Activated CD8-positive, alpha-beta memory T cell treated with anti-CD3 and anti-CD28 coated beads, Interleukin-2, amount 10 ng/mL, durations not matched to agents 7 days and 5 days (primary cell): ENCODE results near the gene ENGASE. TPM values are rescaled to one million over a fixed set of nuclear protein-coding genes. Genes with fewer than 3 reads are reported as not detected.

Experiments used
- ATAC-seq: fragments of 150-1000 bp; cut with Tn5 transposase; one replicate; pipeline ENCODE4 v1.10.0; 2021; ENCODE audit warnings: moderate library complexity
- CTCF ChIA-PET: fragments of 350-600 bp; sonication (Branson Sonifier 250); formaldehyde crosslinking; loops from one replicate; lab custom pipeline; 2021; ENCODE audit warnings: antibody characterized with exemption; lab: Charles Lee
- DNase-seq: peaks from one replicate; pipeline ENCODE4 v3.0.0-alpha.2; 2020
- H3K27ac Mint-ChIP-seq: one replicate; pipeline ENCODE4 v1.8.0; 2021; ENCODE audit warnings: mild to moderate bottlenecking, mixed read lengths
- H3K27me3 Mint-ChIP-seq: one replicate; pipeline ENCODE4 v1.8.0; 2021; ENCODE audit warnings: mixed read lengths
- H3K36me3 Mint-ChIP-seq: one replicate; pipeline ENCODE4 v1.8.0; 2021; ENCODE audit warnings: mild to moderate bottlenecking, mixed read lengths
- H3K4me1 Mint-ChIP-seq: one replicate; pipeline ENCODE4 v1.8.0; 2021; ENCODE audit warnings: mixed read lengths
- H3K4me3 Mint-ChIP-seq: one replicate; pipeline ENCODE4 v1.8.0; 2021; ENCODE audit warnings: mild to moderate bottlenecking, moderate library complexity, mixed read lengths
- H3K9me3 Mint-ChIP-seq: one replicate; pipeline ENCODE4 v1.8.0; 2022; ENCODE audit warnings: low read depth, mixed read lengths
- total RNA-seq, 2 experiments: library from RNA; stranded (reverse); gene quantifications; one replicate each; pipeline ENCODE4 v1.2.3, GENCODE V29; 2021

ENGASE gene
- total RNA-seq, 2 experiments from 2014 or later: 42.9 to 45.7 TPM

DNA sequence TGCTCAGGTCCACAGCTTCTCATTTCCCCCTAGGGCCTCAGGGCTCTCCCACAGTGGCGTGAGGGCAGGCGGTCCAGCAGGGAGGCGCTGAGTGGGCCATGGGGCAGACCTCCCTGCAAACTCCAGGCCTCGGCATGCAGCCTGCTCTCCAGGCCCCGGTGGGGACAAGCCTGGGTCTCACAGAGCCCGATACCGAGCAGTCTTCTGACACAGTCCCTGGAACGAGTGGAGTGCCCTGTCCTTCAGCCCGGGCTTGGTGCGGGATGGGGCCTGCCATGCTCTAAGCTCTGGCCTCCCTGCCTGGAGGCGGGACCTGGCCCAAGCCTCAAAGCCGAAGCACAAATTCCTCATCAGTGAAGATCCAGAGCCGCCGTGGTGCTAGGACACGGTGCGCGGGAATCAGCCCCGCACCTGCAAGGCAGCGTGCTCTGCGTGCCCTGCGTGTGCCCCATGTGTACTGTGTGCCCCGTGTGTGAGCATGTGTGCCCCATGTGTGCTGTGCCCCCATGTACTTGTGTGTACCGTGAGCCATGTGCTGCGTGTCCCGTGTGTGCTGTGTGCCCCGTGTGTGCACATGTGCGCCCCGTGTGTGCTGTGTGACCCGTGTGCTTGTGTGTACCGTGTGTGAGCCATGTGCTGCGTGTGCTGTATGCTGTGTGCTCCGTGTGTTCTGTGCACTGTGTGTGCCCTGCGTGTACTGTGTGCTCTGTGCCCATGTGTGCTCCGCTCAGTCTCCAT is 56.1 kb downstream of the ENGASE start:
- CTCF ChIA-PET: no interaction called here
- no peaks in the 10 kb centered on the region for H3K9me3 Mint-ChIP-seq
- ATAC-seq (no peak), DNase-seq (no peak)
- H3K36me3 Mint-ChIP-seq: no peaks in the 10 kb centered on the region
- no peak overlapping the region for H3K4me3 Mint-ChIP-seq
- H3K27ac Mint-ChIP-seq: no peak overlapping the region
- H3K27me3 Mint-ChIP-seq: no peaks in the 10 kb centered on the region
- H3K4me1 Mint-ChIP-seq: no peaks in the 10 kb centered on the region

DNA sequence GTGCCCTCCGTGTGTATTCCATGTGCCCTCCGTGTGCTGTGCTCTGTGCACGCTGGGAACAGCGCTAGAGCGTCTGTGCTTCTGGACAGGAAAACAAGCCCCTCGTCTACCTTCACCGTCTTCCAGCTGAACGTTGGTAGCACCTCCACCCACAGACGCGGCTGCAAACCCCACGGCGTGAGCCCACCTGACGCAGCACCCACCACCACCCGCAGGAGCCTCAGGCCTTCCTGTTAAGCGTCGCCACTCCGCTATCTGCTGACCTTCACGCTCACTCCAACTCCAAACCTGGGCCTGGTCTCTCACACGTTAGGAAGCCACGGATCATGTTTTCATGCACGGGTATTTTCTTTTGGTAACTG is 56.6 kb downstream of the ENGASE start:
- ATAC-seq (no peak), DNase-seq (no peak)
- H3K36me3 Mint-ChIP-seq: no peaks in the 10 kb centered on the region
- H3K27me3 Mint-ChIP-seq: no peaks in the 10 kb centered on the region
- no peaks in the 10 kb centered on the region for H3K9me3 Mint-ChIP-seq
- H3K27ac Mint-ChIP-seq: no peak overlapping the region
- no peaks in the 10 kb centered on the region for H3K4me1 Mint-ChIP-seq
- CTCF ChIA-PET: no interaction called here
- no peak overlapping the region for H3K4me3 Mint-ChIP-seq

DNA sequence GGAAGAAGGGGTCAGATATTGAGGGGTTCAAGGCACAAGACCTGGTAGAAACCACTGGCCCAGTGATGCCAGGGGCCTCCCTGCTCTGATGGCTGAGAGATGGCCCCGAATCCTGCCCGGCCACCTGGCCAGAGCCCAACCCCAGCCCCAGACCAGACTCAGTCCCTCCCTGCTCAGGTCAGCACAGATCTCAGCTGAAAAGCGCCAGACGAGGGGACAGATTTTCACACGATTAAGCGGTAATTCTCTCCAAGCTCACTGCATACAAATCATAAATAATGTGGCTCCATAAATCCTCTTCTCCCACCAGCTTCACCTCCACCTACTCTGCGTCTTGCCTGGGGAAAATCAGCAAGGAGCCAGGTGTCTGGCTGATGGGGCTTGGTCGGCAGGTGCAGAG is 57.1 kb downstream of the ENGASE start:
- ATAC-seq: no peak
- no peaks in the 10 kb centered on the region for H3K36me3 Mint-ChIP-seq
- CTCF ChIA-PET: no interaction called here

DNA sequence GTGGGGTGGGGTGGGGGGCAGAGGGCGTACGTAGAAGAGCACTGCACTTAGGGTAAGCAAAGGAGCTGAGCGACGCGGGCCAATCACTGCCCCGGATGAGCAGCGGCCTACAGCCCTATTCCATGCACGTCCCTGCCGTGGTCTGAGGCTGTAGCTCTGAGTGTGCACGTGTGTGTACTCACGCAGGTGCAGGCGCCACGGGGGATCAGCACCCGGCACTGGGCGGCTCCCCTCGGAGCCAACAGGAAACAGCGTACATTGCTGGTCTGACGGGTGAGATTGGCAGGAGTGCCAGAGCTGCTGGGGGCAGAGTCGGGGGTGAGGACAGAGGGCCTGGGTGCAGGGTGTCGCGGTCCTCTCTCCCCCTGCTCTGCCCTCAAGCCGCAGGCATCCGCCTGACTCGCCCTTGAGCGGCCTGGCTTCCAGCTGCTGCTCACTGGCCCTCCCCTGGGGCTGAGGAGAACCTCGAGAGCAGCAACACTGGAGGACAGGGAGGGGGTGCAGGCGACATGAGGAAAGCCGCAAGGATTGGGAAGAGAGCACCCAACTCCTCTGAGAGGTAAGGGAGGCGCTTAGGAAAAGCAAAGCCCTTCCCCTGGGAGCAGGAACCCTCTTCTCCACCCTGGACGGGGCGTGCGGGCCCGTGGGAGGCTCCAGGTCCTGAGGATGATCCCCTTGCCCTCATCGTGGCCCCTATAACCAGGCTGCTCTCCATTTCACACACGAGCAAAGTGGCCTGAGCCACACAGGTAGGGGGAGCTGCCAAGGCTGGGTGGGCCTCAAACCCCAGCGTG is 57.8 kb downstream of the ENGASE start:
- ATAC-seq (no peak), DNase-seq (no peak)
- Mint-ChIP-seq H3K27me3 (no peaks in the 10 kb centered on the region), H3K4me3 (no peak overlapping the region), H3K9me3 (no peaks in the 10 kb centered on the region), H3K27ac (no peak overlapping the region), H3K4me1 (no peaks in the 10 kb centered on the region), H3K36me3 (no peaks in the 10 kb centered on the region)
- CTCF ChIA-PET: no interaction called here

More for the DNA sequence above, 57.1 kb downstream of the ENGASE start:
- no peak overlapping the region for H3K4me3 Mint-ChIP-seq
- no peak for DNase-seq
- H3K27ac Mint-ChIP-seq: no peak overlapping the region
- no peaks in the 10 kb centered on the region for H3K27me3 Mint-ChIP-seq
- no peaks in the 10 kb centered on the region for H3K4me1 Mint-ChIP-seq
- H3K9me3 Mint-ChIP-seq: no peaks in the 10 kb centered on the region

DNA sequence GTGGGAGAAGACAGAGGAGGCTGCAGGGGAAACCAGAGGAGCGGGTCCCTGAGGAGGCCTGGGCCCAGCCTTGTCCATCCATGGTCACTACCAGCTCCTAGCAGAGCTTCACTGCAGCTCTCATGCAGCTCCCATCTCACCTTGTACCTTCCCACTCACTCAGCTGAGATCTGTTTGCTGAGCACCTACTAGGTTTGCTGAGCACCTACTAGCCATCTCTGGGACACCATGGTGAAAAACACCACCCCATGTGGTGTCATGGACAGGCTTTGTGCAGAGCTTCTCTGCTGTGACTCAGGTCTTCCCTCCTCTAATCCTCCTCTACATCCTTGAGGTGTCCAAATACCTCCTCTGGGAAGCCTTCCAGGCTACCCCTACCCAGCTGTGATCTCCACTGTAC is 58.6 kb downstream of the ENGASE start:
- ATAC-seq (no peak), DNase-seq (no peak)
- no peaks in the 10 kb centered on the region for H3K4me1 Mint-ChIP-seq
- H3K4me3 Mint-ChIP-seq: no peak overlapping the region
- H3K27ac Mint-ChIP-seq: no peak overlapping the region
- H3K9me3 Mint-ChIP-seq: peaks cover 1% of the 10 kb centered on the region
- CTCF ChIA-PET: no interaction called here
- no peaks in the 10 kb centered on the region for H3K27me3 Mint-ChIP-seq
- H3K36me3 Mint-ChIP-seq: no peaks in the 10 kb centered on the region

DNA sequence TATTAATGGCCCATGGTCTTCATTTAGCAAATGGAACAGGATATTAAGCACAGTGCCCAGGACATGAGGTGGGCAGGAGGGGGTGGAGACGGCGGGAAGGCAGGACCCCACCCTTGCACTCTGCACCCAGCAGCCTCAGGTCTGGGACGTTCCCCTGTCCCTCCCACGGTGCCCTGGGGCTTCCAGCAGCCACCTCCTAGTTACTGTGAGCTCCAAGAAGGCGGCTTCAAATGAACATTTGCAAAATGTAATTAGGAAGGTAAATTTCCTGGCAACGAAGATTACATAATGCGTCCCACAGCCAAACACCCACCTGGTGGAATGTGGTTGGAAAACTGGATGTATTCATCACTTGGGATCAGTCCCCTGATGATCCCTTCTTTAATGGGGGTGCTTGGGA is 59.4 kb downstream of the ENGASE start:
- Mint-ChIP-seq H3K4me1 (no peaks in the 10 kb centered on the region), H3K27me3 (no peaks in the 10 kb centered on the region), H3K4me3 (no peak overlapping the region), H3K27ac (no peak overlapping the region), H3K36me3 (no peaks in the 10 kb centered on the region), H3K9me3 (peaks cover 7% of the 10 kb centered on the region)
- DNase-seq: no peak
- CTCF ChIA-PET: interaction anchor here (0.6 kb wide), 1 partner anchor 506 kb away, joined by 3 read pairs; no protein-coding TSS in a partner anchor
- ATAC-seq: no peak

DNA sequence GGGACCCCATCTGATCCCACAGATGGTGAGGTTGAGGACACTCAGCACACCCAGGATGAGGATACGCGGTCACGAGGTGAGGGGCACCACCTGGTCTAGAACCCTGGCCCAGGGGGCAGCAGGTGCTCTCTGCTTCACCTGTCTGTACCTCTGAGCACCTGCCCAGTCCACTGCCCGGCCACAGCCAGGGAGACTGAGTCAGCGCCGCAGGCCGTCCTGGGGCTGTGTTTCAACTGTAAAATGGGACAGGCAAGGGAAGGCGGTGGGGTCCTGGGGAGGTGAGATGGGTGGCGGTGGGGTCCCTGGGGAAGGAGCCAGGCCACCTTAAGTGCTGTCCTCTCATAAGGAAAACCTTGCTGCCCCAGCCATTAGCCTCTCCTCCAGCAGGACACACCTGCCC is 60.4 kb downstream of the ENGASE start:
- Mint-ChIP-seq H3K27ac (no peak overlapping the region), H3K4me3 (no peak overlapping the region), H3K36me3 (no peaks in the 10 kb centered on the region), H3K4me1 (no peaks in the 10 kb centered on the region), H3K9me3 (peaks cover 7% of the 10 kb centered on the region), H3K27me3 (no peaks in the 10 kb centered on the region)
- ATAC-seq (no peak), DNase-seq (no peak)
- CTCF ChIA-PET: no interaction called here

DNA sequence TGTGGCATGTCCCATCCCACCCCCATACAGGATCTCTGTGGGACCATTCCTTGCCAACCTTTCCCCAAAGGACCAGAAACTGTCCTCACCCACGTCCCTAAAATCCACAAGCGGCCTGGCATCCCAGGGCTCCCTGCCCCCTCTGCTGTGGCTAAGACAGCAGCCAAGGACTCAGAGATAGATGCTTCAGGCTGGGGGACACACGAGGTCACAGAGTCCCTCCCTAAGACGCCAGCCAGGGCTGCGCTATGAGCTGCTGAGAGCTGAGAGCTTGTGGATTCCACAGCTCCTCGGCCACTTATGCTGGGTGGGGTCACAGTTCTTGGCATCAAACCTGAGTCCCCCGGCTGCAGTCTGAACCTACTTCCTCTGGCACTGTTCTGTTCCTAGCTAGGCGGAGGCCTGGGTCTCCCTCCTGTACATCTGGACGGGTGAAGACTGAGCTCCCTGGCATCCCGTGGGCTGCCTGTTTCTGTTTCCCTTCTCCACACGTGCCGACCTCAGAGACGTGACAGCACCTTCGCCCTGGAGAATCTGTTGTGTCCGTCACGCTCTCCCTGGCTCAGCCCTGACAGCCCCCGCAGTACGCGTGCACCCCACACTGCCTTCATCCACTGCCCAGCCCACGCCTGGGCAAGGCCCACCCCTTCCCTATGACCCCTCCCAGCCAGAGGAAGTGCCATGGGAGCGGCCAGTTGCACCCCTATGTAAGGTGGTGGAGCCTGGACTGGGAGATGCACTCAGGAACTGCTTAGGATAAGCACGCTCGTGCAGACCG is 61.2 kb downstream of the ENGASE start:
- DNase-seq: no peak
- no peaks in the 10 kb centered on the region for H3K36me3 Mint-ChIP-seq
- no peak for ATAC-seq
- no peak overlapping the region for H3K4me3 Mint-ChIP-seq
- H3K27me3 Mint-ChIP-seq: no peaks in the 10 kb centered on the region
- CTCF ChIA-PET: no interaction called here
- H3K27ac Mint-ChIP-seq: no peak overlapping the region
- H3K4me1 Mint-ChIP-seq: no peaks in the 10 kb centered on the region
- H3K9me3 Mint-ChIP-seq: peaks cover 7% of the 10 kb centered on the region

Other genes with a start within 250 kb of the ENGASE start
- 10 to 100 TPM; 84.5 to 94.3 TPM for gene USP36, start 234.0 kb upstream of the ENGASE start, total RNA-seq
- gene CEP295NL, start 171.6 kb upstream of the ENGASE start, total RNA-seq: under 1 TPM in 1 of 2 experiments, not detected in 1; 0.29 TPM
- gene TIMP2, start 149.4 kb upstream of the ENGASE start, total RNA-seq: 1 to 10 TPM; 1.7 to 2.9 TPM
- gene LGALS3BP, start 94.9 kb upstream of the ENGASE start, total RNA-seq: 100 to 1,000 TPM in 1 of 2 experiments, 10 to 100 TPM in 1; 75.7 to 162 TPM
- gene CANT1, start 65.1 kb upstream of the ENGASE start, total RNA-seq: 10 to 100 TPM; 67.2 to 78.3 TPM
- gene C1QTNF1, start 50.7 kb upstream of the ENGASE start, total RNA-seq: not detected